WTC11 (cell line): Measurements from ENCODE around the gene RFLNA. TPM values are rescaled to one million over a fixed set of nuclear protein-coding genes. Genes with fewer than 3 reads are reported as not detected.

Experiments
- ATAC-seq: fragments of 200-7000 bp; cut with Tn5 transposase; 2 replicates; pipeline ENCODE4 v1.10.0; 2021; ENCODE audit warnings: mild to moderate bottlenecking, moderate library complexity
- CTCF ChIA-PET: fragments of 300-600 bp; sonication (Branson Sonifier 250); formaldehyde crosslinking; loops from one replicate; lab custom pipeline; 2021; ENCODE audit warnings: antibody characterized with exemption; lab: Charles Lee
- POLR2A ChIA-PET: fragments of 350-600 bp; sonication (Branson Sonifier 250); formaldehyde crosslinking; loops from one replicate; lab custom pipeline; 2021; ENCODE audit warnings: antibody characterized with exemption; lab: Charles Lee
- DNase-seq: peaks from one replicate; pipeline ENCODE4 v3.0.0; 2021; ENCODE audit warnings: low spot score
- H3K27ac Mint-ChIP-seq: 2 replicates; pipeline ENCODE4 v1.8.0; 2021; ENCODE audit warnings: mixed read lengths
- H3K27me3 Mint-ChIP-seq: 2 replicates; pipeline ENCODE4 v1.8.0; 2021; ENCODE audit warnings: low read depth, mild to moderate bottlenecking, moderate library complexity, mixed read lengths
- H3K36me3 Mint-ChIP-seq: 2 replicates; pipeline ENCODE4 v1.8.0; 2021; ENCODE audit warnings: mixed read lengths
- H3K4me1 Mint-ChIP-seq: 2 replicates; pipeline ENCODE4 v1.8.0; 2022; ENCODE audit warnings: mixed read lengths
- H3K4me3 Mint-ChIP-seq: 2 replicates; pipeline ENCODE4 v1.8.0; 2021; ENCODE audit warnings: mild to moderate bottlenecking, moderate library complexity, mixed read lengths
- H3K9me3 Mint-ChIP-seq: 2 replicates; pipeline ENCODE4 v1.8.0; 2021; ENCODE audit warnings: mixed read lengths
- ARID4B ChIP-seq: sonication (generic); formaldehyde crosslinking; IDR thresholded peaks from 2 replicates; pipeline ENCODE4 v1.8.0; 2023; ENCODE audit warnings: missing genetic modification reagents, mild to moderate bottlenecking, borderline replicate concordance
- CREB1 ChIP-seq: sonication (generic); formaldehyde crosslinking; IDR thresholded peaks from 2 replicates; pipeline ENCODE4 v1.8.0; 2023; ENCODE audit warnings: mild to moderate bottlenecking, missing genetic modification reagents
- ESRRA ChIP-seq: sonication (generic); formaldehyde crosslinking; IDR thresholded peaks from 2 replicates; pipeline ENCODE4 v1.8.1; 2022; ENCODE audit warnings: mild to moderate bottlenecking, missing genetic modification reagents, borderline replicate concordance
- IRF1 ChIP-seq: sonication (generic); formaldehyde crosslinking; IDR thresholded peaks from 2 replicates; pipeline ENCODE4 v1.8.0; 2023; ENCODE audit warnings: missing genetic modification reagents
- PRDM15 ChIP-seq: sonication (generic); formaldehyde crosslinking; IDR thresholded peaks from 2 replicates; pipeline ENCODE4 v1.8.0; 2022; ENCODE audit warnings: missing genetic modification reagents
- STAT6 ChIP-seq: sonication (generic); formaldehyde crosslinking; conservative IDR thresholded peaks from 2 replicates; pipeline ENCODE4 v1.8.1; 2023; ENCODE audit warnings: mild to moderate bottlenecking, low read depth, missing genetic modification reagents, moderate library complexity
- USF1 ChIP-seq: sonication (generic); formaldehyde crosslinking; IDR thresholded peaks from 2 replicates; pipeline ENCODE4 v1.8.0; 2022; ENCODE audit warnings: mild to moderate bottlenecking, missing genetic modification reagents
- ZBTB43 ChIP-seq: sonication (generic); formaldehyde crosslinking; IDR thresholded peaks from 2 replicates; pipeline ENCODE4 v1.8.1; 2023; ENCODE audit warnings: mild to moderate bottlenecking, missing genetic modification reagents
- ZNF263 ChIP-seq: sonication (generic); formaldehyde crosslinking; IDR thresholded peaks from 2 replicates; pipeline ENCODE4 v1.8.1; 2022; ENCODE audit warnings: low read depth, mild to moderate bottlenecking, moderate library complexity, missing genetic modification reagents
- ZNF317 ChIP-seq: sonication (generic); formaldehyde crosslinking; IDR thresholded peaks from 2 replicates; pipeline ENCODE4 v1.8.1; 2023; ENCODE audit warnings: low read depth, mild to moderate bottlenecking, moderate library complexity, missing genetic modification reagents, borderline replicate concordance
- total RNA-seq: library from RNA; stranded (reverse); gene quantifications from 3 replicates; pipeline ENCODE4 v1.2.3, GENCODE V29; 2021

Gene RFLNA
- total RNA-seq, 1 experiment from 2014 or later: 6.3 TPM

- no peak for TF ChIP-seq CREB1 (CRISPR knock-in tag)
- TF ChIP-seq STAT6 (CRISPR knock-in tag): no peak
- no peak for TF ChIP-seq PRDM15 (CRISPR knock-in tag)
- TF ChIP-seq ZNF317 (CRISPR knock-in tag): no peak
- no peak for TF ChIP-seq ESRRA (CRISPR knock-in tag)
- no peak for TF ChIP-seq USF1 (CRISPR knock-in tag)
- TF ChIP-seq ZNF263 (CRISPR knock-in tag): no peak
Observed at GRCh38 chr12:124332058-124332672, 37.3 kb downstream of the RFLNA start (continued).

- ChIA-PET POLR2A (no interaction called here), CTCF (interaction anchor here (0.7 to 3.0 kb wide), 8 partner anchors 19 to 444 kb away, joined by 3 to 15 read pairs (median 6); no protein-coding TSS in a partner anchor)
- Mint-ChIP-seq H3K36me3 (peaks cover 44% of the 10 kb centered on the region), H3K4me3 (no peak overlapping the region), H3K9me3 (no peaks in the 10 kb centered on the region), H3K4me1 (peaks cover 7% of the 10 kb centered on the region; the same call in 1 of the 2 replicates), H3K27me3 (no peaks in the 10 kb centered on the region), H3K27ac (no peak overlapping the region)
- no peak for TF ChIP-seq IRF1 (CRISPR knock-in tag)
- TF ChIP-seq USF1 (CRISPR knock-in tag): no peak
- ATAC-seq: no peak
- no peak for DNase-seq
Observed at GRCh38 chr12:124332900-124333299, 38.0 kb downstream of the RFLNA start.

- TF ChIP-seq ARID4B (CRISPR knock-in tag): no peak
- peak; percentile 73; the same call in 1 of the 2 replicates for TF ChIP-seq ZBTB43 (CRISPR knock-in tag)
- no peak overlapping the region for H3K27ac Mint-ChIP-seq
- DNase-seq (no peak), ATAC-seq (no peak)
- H3K36me3 Mint-ChIP-seq: peaks cover 41% of the 10 kb centered on the region
- no peaks in the 10 kb centered on the region for H3K27me3 Mint-ChIP-seq
- no peak overlapping the region for H3K4me3 Mint-ChIP-seq
- H3K9me3 Mint-ChIP-seq: no peaks in the 10 kb centered on the region
- ChIA-PET CTCF (interaction anchor here (0.6 kb wide), 1 partner anchor 279 kb away, joined by 3 read pairs; no protein-coding TSS in a partner anchor), POLR2A (no interaction called here)
- peaks cover under 1% of the 10 kb centered on the region; the same call in 1 of the 2 replicates for H3K4me1 Mint-ChIP-seq
Observed at GRCh38 chr12:124333724-124334123, 38.8 kb downstream of the RFLNA start.
